GM21390 (cell line): ENCODE measurements around the gene EPB41L1.

Experiments used
- ATAC-seq: cut with Tn5 transposase; IDR thresholded peaks from one replicate; pipeline ENCODE4 v1.9.1; 2021; ENCODE audit not compliant: unreplicated experiment

EPB41L1 gene

DNA sequence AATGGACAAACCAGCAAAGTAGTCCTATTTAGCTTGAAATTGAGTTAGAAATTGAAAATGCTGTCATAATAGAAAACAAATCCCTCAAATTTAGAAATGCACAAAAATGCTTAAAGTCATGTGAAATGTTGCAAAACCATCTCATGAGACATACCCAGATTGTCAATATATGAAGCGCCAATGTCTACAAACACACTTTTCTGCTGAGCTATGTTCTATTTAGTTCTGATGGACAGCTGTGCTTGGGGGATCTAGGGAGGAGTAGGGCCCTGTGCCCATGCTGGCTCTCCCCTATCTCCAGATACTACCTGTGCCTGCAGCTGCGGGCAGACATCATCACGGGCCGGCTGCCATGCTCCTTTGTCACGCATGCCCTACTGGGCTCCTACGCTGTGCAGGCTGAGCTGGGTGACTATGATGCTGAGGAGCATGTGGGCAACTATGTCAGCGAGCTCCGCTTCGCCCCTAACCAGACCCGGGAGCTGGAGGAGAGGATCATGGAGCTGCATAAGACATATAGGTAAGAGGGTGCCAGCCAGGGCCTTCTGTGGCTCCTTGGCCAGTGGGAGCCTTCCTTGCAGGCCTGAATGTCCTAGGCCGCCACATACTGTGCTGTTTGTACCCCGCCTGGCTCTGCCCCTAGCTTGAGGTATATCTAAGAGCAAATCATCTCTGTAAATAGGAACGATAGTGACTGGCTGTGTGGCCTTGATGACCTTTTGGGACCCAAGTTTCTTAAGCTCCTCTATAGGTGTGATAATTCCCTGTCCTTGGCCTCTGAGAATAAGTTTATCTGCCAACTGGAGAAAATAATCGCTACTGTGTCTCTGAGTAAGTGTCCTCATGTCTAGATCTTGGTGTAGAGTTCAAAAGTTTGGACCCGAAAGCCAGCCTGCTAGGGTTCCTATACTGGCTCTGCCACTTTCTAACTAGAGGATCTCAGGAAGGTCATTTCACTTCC lies 30.6 kb downstream of the EPB41L1 start:
- no peak for ATAC-seq

DNA sequence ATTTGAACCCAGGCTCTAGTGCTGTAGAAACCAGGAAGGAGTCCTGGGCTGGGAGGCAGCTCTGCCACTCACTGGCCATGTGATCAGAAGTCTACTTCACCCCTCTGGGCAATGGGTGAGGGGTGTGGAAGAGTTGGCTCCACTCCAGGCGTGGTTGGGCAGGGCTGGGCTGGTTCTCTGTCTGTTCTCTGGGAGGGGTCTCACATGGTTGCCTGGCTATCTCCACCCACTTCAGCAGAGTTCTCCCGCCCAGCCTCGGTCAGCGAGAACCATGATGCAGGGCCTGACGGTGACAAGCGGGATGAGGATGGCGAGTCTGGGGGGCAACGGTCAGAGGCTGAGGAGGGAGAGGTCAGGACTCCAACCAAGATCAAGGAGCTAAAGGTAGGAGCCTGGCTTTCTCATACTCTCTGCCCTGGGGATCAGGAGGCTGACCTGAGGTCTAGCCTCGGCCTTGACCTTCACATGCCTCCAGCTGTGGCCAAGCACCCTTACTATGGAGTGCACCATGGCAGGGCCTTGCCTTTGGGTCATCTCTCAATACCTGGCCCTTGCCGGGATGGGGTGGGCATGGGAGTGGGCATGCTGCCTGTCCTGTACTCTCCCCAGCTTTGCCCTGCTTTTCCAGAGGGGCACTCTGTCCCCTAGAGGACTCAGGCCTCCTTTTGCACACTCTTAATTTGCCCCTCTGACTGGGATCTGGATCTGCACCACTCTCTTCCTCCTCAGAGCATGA lies 39.6 kb downstream of the EPB41L1 start:
- ATAC-seq: no peak

DNA sequence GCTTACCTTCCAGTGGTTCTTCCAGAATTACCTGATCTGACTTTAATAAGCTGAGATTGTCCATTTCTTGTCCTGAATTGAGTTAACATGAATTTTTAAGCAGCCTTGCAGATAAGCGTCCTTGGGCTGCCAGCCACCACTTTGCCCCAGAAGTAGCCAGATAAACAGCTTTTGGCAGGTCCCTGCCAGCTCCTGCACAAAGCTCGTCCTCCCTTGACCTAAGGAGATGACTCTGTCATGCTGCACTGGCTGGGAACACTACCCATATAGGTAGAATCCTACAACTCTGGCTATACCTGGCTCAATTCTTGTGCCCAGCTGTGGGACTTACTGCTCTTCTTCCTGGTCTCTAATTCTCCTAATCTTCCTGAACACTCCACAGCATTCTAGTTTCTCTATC lies 42.1 kb downstream of the EPB41L1 start:
- ATAC-seq: no peak

GRCh38 chr20:36197271-36197670 lies 42.7 kb downstream of the EPB41L1 start:
- no peak for ATAC-seq

DNA sequence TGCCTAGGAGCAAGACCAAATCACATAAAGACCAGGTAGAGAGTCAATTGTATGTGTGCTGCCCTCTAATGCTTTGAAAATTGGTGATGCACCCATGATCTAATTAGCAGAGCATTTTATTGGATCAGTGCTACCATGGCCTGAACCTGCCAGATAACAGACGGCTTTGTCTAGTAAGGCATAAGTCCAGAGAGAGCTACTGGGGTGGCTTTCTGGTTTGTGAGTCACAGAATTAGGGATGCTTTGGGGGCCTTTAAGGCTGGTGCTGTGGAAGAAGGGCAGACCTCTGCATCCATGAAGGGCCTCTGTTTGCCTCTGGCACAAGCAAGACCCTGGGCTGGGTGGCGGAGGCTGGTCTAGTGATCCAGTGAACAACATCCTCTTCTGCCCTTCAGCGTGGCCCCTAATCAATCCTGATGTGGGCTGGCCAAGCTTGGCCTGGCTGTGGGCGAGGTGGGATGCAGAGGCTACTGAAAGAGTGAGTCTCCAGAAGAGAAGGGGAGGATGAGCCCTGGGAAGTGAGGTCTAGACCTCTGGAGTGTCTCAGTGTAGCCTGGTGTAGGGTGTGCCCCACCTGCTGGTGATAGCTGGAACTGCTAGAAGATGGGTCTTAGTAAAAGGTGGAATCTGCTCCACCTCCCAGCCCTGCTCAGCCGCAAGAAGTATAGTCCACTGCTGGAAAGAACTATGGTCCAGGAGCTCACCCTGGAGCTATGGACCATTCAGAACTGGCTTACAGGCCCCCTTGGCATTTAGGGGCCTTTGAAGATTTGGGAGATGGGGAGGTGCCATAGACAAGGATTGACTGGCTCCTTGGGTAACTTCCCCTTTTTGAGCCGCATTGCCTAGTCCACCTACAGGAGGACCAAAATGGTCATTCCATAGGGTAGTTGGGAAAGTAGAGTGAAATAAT lies 45.1 kb downstream of the EPB41L1 start:
- no peak for ATAC-seq

- ATAC-seq: no peak
Measured at GRCh38 chr20:36200451-36200850, 45.9 kb downstream of the EPB41L1 start.

DNA sequence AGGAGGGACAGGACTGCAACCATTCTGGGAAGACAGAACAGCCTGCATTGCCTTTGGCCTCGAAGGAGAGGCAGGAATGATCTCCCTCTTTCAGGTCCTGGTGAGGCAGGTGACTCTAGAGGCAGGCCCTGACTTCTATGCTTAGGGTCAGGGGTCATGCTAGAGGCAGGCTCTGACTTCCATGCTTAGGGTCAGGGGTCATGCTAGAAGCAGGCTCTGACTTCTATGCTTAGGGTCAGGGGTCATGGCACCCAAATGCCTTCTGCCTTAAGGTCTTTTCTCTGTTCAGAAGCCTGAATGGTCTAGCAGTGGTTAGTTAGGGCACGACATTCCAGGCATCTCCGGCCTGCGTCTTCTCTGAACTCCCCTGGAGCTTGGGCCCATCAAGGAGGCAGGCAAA lies 46.7 kb downstream of the EPB41L1 start:
- ATAC-seq: no peak

- no peak for ATAC-seq
Measured at GRCh38 chr20:36202891-36203338, 48.4 kb downstream of the EPB41L1 start.

DNA sequence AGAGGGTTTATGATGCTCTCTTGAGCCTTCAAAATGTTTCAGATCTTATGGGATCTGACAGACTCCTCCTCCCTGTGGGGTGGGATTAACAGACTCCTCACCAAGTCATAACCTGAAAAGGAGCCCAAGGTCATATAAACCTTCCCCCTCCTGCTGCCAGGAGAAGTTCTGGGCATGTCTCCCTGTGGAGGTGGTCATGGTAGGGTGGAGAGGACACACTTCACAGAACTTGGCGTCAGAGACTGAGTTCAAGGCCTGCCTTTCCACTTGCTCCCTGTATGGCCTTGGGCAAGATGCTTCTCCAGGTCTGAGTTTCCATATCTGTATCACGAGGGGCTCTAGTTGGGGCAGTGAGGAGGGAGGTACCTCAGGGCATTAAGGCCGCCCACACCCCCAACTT lies 49.3 kb downstream of the EPB41L1 start:
- ATAC-seq: no peak

DNA sequence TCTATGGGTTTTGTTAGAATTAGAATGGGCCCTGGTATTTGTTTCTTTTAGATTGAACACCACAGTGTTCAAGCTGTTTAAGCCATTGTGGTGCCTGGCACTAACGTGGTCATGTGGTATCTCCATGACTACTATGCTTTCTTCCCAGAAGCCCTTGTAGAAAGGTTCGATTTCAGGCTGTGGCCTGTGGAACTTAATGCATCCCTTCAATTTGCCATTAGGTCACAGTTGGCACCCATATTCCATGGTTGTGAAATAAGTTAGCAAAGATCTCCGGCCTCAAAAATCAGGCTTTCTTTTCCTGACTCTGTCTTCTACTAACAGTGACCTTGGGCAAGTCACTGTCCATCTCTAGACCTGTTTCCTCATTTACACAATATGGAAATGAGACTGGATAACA lies 50.5 kb downstream of the EPB41L1 start:
- ATAC-seq: no peak

- no peak for ATAC-seq
Measured at GRCh38 chr20:36206068-36206467, 51.5 kb downstream of the EPB41L1 start.

DNA sequence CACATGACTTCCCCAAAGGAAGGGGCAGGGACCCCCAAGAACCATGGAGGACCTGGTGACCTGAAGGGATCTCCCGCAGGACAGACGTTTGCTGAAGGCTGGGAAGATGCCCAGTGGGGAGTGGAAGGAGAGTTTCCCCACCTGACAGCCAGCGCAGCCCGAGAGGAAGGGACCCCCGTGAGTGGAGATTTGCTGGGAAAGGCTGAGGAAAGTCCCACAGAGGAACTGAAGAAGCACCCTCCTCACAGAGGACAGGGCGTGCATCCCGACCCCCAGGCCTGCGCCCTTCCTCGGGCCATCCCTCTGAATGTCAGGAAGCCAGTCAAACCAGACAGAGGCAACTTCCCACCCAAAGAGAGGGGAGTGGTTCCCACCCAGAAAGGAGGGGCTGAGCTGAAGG lies 52.1 kb downstream of the EPB41L1 start:
- no peak for ATAC-seq

DNA sequence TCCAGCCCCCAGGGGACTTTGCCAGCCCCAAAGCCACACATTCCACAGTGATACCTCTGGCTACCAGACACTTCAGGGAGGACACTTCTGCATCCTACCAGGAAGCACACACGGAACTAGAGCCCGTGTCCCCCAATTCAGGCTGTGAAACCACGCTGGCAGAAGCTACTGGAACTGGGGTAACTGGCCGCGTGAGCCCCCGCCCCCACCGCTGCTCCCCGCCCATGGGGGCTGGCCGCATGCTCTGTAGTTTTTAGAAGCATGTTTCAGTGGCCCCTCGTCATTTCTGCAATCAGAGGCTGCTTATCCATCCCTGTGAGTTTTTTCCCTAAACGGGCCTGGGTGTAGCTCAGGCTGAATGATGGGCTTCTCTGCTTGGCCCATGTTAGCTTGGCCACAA lies 53.1 kb downstream of the EPB41L1 start:
- ATAC-seq: no peak

DNA sequence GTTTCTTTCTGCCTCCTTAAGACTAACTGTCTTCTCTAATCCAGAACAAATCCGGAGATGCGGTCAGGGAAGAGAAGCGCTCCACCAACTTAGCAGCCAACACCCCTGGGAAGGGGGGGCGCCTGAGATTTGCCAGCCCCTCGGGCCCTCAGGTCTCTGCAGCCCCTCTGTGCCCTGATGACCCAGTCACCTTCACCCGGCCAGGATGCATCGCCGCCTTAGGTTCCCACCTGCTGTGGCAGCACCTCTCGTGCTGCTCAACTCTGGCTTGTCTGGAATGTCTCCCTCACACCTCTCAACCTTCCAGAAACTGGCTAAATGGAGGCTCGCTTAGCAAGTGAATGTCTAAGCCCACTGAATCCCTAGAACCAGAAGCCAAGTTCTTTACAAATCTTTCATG lies 53.7 kb downstream of the EPB41L1 start:
- no peak for ATAC-seq

DNA sequence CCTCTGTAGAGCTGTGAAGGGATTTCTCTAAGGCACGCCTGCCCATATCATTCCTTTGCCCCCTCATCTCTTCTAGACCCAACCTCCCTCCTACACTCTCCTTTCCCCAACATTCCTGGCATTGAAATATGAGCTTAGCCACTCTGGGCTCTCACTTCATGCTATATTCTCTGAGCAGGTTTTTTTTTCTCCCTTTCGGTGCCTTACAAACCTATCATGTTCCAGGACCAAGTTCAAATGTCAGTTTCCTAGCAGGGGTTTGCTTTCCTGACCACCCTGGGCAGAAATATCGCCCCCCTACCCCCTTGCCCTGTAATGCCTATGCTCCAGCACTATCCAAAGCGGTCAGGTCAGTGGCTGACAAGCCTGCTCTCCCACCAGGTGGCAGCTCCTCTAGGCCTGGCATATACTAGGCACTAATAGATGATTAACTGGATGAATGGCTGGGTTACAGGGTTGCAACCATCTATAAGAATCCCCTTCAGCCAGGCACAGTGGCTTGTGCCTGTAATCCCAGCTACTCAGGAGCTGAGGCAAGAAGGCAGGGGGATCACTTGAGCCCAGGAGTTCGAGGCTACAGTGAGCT lies 56.0 kb downstream of the EPB41L1 start:
- no peak for ATAC-seq

- ATAC-seq: no peak
Measured at GRCh38 chr20:36213362-36213761, 58.8 kb downstream of the EPB41L1 start.

- ATAC-seq: no peak
Measured at GRCh38 chr20:36214684-36215256, 60.2 kb downstream of the EPB41L1 start.

- ATAC-seq: no peak
Measured at GRCh38 chr20:36215778-36216177, 61.2 kb downstream of the EPB41L1 start.

DNA sequence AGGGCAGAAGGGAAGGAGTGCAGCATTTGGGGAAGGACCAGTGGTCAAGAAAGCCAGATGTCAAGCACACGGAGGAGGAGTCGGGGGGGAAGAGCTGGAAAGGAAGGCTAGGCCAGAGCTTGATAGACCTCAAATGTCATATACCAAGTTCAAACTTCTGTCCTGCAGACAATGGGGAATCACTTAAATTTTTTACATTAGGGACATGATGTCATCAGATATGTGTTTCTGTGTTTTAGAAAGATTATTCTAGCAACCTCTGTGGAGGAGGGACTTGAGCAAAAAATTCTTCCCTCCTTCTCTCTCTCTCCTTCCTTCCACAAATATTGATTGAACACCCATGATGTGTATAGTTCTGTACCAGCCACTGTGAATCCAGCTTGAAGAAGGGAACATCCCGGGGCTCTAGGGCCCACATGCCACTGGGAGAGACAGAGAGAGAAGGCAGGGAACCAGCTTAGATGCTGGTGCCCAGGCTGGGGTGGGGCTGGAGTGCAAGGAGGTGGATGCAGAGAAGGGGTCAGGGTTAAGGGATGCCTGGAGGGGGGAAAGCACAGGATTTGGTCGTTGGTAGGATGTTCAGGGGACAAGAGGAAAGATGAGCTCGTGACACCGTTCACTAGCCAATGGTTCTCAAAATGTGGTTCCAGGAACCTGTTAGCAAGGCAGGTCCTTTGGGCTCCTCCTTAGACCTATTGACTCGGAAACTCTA lies 61.9 kb downstream of the EPB41L1 start:
- ATAC-seq: no peak

GRCh38 chr20:36217226-36217625 lies 62.7 kb downstream of the EPB41L1 start:
- ATAC-seq: no peak
